Neuronal stem cell (in vitro differentiated cells): ENCODE results near the gene CELF3.
A peak's percentile ranks its signal among the peaks of the same experiment; 100 is the strongest.

Source experiments
- DNase-seq: peaks from one replicate; pipeline ENCODE4 v3.0.0-alpha.2; 2013; ENCODE audit warnings: low spot score
- H2AFZ ChIP-seq: one replicate; pipeline ENCODE4 v1.6.1; 2013; ENCODE audit warnings: mild to moderate bottlenecking, low read length, inconsistent platforms
- H2AK5ac ChIP-seq: 2 replicates; pipeline ENCODE4 v1.6.1; 2013; ENCODE audit warnings: low read depth, mild to moderate bottlenecking, inconsistent platforms, low read length, moderate library complexity, mixed read lengths
- H2BK120ac ChIP-seq: 2 replicates; pipeline ENCODE4 v1.6.1; 2013; ENCODE audit warnings: low read depth, mild to moderate bottlenecking, inconsistent platforms, low read length, moderate library complexity, mixed read lengths
- H2BK12ac ChIP-seq: one replicate; pipeline ENCODE4 v1.6.1; 2013; ENCODE audit warnings: low read length, inconsistent platforms
- H2BK15ac ChIP-seq: 2 replicates; pipeline ENCODE4 v1.6.1; 2013; ENCODE audit warnings: mild to moderate bottlenecking, low read length, inconsistent platforms, mixed read lengths
- H2BK5ac ChIP-seq: one replicate; pipeline ENCODE4 v1.6.1; 2013; ENCODE audit warnings: inconsistent platforms, mild to moderate bottlenecking, low read length, moderate library complexity
- H3K14ac ChIP-seq: one replicate; pipeline ENCODE4 v1.6.1; 2013; ENCODE audit warnings: low read length, inconsistent platforms
- H3K18ac ChIP-seq: 2 replicates; pipeline ENCODE4 v1.6.1; 2013; ENCODE audit warnings: low read length, inconsistent platforms
- H3K23ac ChIP-seq: 2 replicates; pipeline ENCODE4 v1.6.1; 2013; ENCODE audit warnings: low read depth, mild to moderate bottlenecking, mixed read lengths, low read length, inconsistent platforms; ENCODE audit not compliant: poor library complexity
- H3K27ac ChIP-seq: replicated peaks from 3 replicates; pipeline ENCODE4 v1.5.1; 2013; ENCODE audit warnings: low read length, inconsistent platforms
- H3K27me3 ChIP-seq, 3 experiments: 2 replicates each; pipeline ENCODE4 v1.6.1; 2013; ENCODE audit warnings: low read length in 3 of 3, mild to moderate bottlenecking in 2 of 3, inconsistent platforms in 1 of 3, low read depth in 1 of 3, mixed read lengths in 1 of 3, moderate library complexity in 1 of 3; ENCODE audit not compliant: control insufficient read depth in 3 of 3, insufficient read depth in 3 of 3
- H3K36me3 ChIP-seq, 2 donors: replicated peaks in 1 of 2; 2 replicates each; pipeline ENCODE4 v1.6.1; 2013; ENCODE audit warnings: low read length in 2 of 2; ENCODE audit not compliant: control insufficient read depth in 2 of 2, insufficient read depth in 2 of 2
- H3K4ac ChIP-seq: 2 replicates; pipeline ENCODE4 v1.6.1; 2013; ENCODE audit warnings: inconsistent platforms, mild to moderate bottlenecking, low read length, moderate library complexity
- H3K4me1 ChIP-seq, 2 donors: 1 replicate in 1 of 2; 2 replicates in 1 of 2; pipeline ENCODE4 v1.6.1; 2013; ENCODE audit warnings: low read length in 2 of 2, low read depth in 1 of 2; ENCODE audit not compliant: control insufficient read depth in 2 of 2, insufficient read depth in 1 of 2
- H3K4me2 ChIP-seq: one replicate; pipeline ENCODE4 v1.6.1; 2013; ENCODE audit warnings: mild to moderate bottlenecking, low read length, inconsistent platforms; ENCODE audit not compliant: insufficient read depth, poor library complexity, severe bottlenecking
- H3K4me3 ChIP-seq, 2 donors: 2 replicates each; pipeline ENCODE4 v1.5.1; 2013; ENCODE audit warnings: low read length in 2 of 2, mild to moderate bottlenecking in 2 of 2, inconsistent platforms in 1 of 2, moderate library complexity in 1 of 2
- H3K79me1 ChIP-seq: one replicate; pipeline ENCODE4 v1.6.1; 2013; ENCODE audit warnings: low read depth, mild to moderate bottlenecking, inconsistent platforms, low read length, moderate library complexity
- H3K9ac ChIP-seq: one replicate; pipeline ENCODE4 v1.6.1; 2013; ENCODE audit warnings: mild to moderate bottlenecking, low read depth, low read length, inconsistent platforms; ENCODE audit not compliant: poor library complexity
- H3K9me3 ChIP-seq, 2 donors: replicated peaks in 1 of 2; 2 replicates each; pipeline versions ENCODE3 to v1.6.1; 2013; ENCODE audit warnings: low read length in 2 of 2, mild to moderate bottlenecking in 2 of 2, inconsistent platforms in 1 of 2, low read depth in 1 of 2, mixed read lengths in 1 of 2, moderate library complexity in 1 of 2; ENCODE audit not compliant: control insufficient read depth in 2 of 2, insufficient read depth in 1 of 2
- H4K8ac ChIP-seq: one replicate; pipeline ENCODE4 v1.6.1; 2013; ENCODE audit warnings: low read depth, mild to moderate bottlenecking, inconsistent platforms, low read length, moderate library complexity
- H4K91ac ChIP-seq: one replicate; pipeline ENCODE4 v1.6.1; 2013; ENCODE audit warnings: low read length, low read depth, mild to moderate bottlenecking, inconsistent platforms; ENCODE audit not compliant: poor library complexity
- whole genome bisulfite sequencing, 2 donors: extraction: QIAGEN DNeasy Blood & Tissue Kit; methylation state at CpG; one replicate each; pipeline ENCODE4 v1.1.7; 2013; ENCODE audit warnings: missing lambda C conversion rate in 2 of 2, mixed read lengths in 1 of 2; ENCODE audit not compliant: insufficient read length in 2 of 2, insufficient replicate concordance in 1 of 2; ENCODE audit errors: extremely low coverage in 2 of 2; 5-methylcytosine and 5-hydroxymethylcytosine counted together

The CELF3 gene

GRCh38 chr1:151723726-151724370, 7.2 kb upstream of the CELF3 start:
- Histone ChIP-seq H3K14ac (no peak overlapping the region), H2BK12ac (no peak overlapping the region), H3K4me2 (no peak overlapping the region), H2BK5ac (no peak overlapping the region), H2AK5ac (no peak overlapping the region), H3K23ac (no peak overlapping the region), H3K18ac (no peak overlapping the region), H3K79me1 (no peaks in the 10 kb centered on the region), H3K9ac (no peak overlapping the region), H3K4me1 (peaks cover 12 to 17% of the 10 kb centered on the region in 2 donors), H3K9me3 (peaks cover 0 to 5% of the 10 kb centered on the region in 2 donors), H3K27ac (no peak overlapping the region), H3K27me3 (peaks cover 0 to 90% (median 14%) of the 10 kb centered on the region in 3 experiments), H3K36me3 (no peaks in the 10 kb centered on the region), H3K4me3 (no peak overlapping the region), H3K4ac (no peak overlapping the region), H2BK15ac (no peak overlapping the region), H4K91ac (no peak overlapping the region), H4K8ac (no peak overlapping the region), H2BK120ac (no peak overlapping the region), H2AFZ (no peak overlapping the region)
- no CpG with 5 or more reads among the region's 3 CpGs for WGBS, 2 donors
- no peak for DNase-seq

DNA sequence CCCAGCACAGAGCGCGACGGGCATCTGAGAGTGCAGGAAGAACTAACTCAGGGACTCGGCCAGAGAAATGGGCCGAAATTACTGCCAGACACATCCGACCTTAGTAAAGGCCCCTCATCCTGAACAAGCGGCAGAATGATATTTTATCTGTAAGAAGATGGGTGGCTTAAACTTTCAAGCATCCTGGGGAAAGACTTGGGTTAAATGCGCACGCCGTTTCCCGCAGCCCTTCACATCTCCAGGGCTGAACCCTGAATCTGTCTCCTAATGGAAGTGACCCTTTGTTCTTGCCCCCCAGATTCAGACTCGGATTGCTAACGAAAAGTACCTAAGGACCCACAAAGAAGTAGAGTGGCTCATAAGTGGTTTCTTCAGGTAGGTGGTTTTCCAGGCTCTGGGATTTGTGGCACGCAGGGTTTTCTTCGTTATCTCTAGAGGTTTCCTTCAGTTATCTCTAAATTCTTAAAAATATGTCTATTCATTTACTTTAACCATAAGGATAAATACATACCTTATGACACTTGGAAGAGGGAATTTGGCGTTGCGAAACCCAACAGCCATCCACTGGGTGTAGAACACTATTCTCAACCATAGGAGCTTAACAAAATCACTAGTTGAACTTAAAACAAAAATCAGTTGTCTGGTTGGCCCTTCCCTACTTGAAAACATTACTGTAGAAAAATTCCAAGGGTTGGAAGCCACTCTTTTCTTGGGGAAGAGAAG, 5.3 kb upstream of the CELF3 start:
- no peak overlapping the region for H3K18ac ChIP-seq
- peak overlapping the region; percentile 88 for H2AFZ ChIP-seq
- H3K23ac ChIP-seq = no peak overlapping the region
- peaks cover 0 to 5% of the 10 kb centered on the region in 2 donors for H3K9me3 ChIP-seq
- H3K27ac ChIP-seq = no peak overlapping the region
- no peak overlapping the region for H4K91ac ChIP-seq
- H3K9ac ChIP-seq = no peak overlapping the region
- peaks cover 0 to 89% (median 14%) of the 10 kb centered on the region in 3 experiments for H3K27me3 ChIP-seq
- H3K14ac ChIP-seq = no peak overlapping the region
- H2BK15ac ChIP-seq = peak overlapping the region; percentile 6
- peak overlapping the region; percentile 36 to 79 for H3K4me3 ChIP-seq
- no peak for DNase-seq
- no peaks in the 10 kb centered on the region for H3K79me1 ChIP-seq
- H4K8ac ChIP-seq = no peak overlapping the region
- H3K4ac ChIP-seq = no peak overlapping the region
- peaks cover 15 to 20% of the 10 kb centered on the region in 2 donors for H3K4me1 ChIP-seq
- no peak overlapping the region for H2BK120ac ChIP-seq
- H3K4me2 ChIP-seq = peak overlapping the region; percentile 76
- no peak overlapping the region for H2BK12ac ChIP-seq
- no peaks in the 10 kb centered on the region for H3K36me3 ChIP-seq
- no peak overlapping the region for H2AK5ac ChIP-seq
- H2BK5ac ChIP-seq = no peak overlapping the region
- no CpG with 5 or more reads among the region's 17 CpGs for WGBS, 2 donors

DNA sequence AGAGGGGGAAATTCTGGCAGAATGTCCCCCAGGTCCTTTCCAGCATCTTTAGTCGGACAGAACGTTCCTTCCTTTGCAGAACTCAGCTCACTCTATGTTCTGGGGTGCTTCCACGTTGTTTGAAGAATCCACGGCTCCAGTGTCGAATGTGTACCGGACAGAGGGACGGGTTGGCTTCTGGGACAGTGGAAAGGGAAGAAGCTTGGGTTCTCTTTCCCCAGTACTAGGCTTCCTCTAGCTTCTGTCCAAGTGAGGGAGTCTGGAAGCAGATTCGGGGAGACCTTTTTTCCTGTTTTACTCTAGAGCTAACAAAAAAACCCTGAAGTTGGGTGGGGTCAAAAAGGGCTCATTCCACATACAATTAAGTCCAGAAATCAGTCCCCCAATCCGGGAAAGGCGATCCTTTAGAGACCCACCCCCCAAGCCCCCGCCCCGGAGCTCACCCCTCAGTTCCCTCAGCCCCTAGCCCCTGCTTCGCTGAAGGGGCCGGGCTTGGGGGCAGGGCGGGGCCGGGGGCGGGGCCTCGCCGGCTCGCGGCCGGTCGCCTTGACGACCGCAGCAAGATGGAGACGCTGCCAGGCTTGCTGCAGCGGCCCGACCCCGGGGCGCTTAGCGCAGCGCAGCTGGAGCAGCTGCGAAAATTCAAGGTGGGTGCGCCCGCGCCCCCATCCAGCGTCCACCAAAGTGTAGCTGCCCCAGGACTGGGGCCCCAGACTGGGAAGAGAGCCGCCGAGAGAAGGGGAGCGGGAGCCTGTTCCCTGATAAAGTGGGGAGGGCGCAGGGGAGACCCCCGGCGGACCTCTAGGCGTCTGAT, 4.6 kb upstream of the CELF3 start, which contains the start of gene RIIAD1:
Gene RIIAD1, plus strand, starts transcription at position 549 of the 814 bp plus-strand sequence. Its CDS starts 15 bp downstream, at position 564.
- Histone ChIP-seq H3K79me1 (no peaks in the 10 kb centered on the region), H2BK5ac (no peak within 1 kb of the TSS), H3K9me3 (peaks cover 0 to 5% of the 10 kb centered on the region in 2 donors), H4K8ac (no peak within 1 kb of the TSS), H3K4me2 (peak within 1 kb of the TSS; percentile 76), H2BK120ac (no peak within 1 kb of the TSS), H3K4ac (no peak within 1 kb of the TSS), H4K91ac (no peak within 1 kb of the TSS), H2BK12ac (no peak within 1 kb of the TSS), H3K23ac (no peak within 1 kb of the TSS), H3K27ac (no peak within 1 kb of the TSS), H2AK5ac (no peak within 1 kb of the TSS), H2BK15ac (peak within 1 kb of the TSS; percentile 6), H3K9ac (no peak within 1 kb of the TSS), H3K27me3 (peaks cover 0 to 81% (median 14%) of the 10 kb centered on the region in 3 experiments), H3K4me3 (peak within 1 kb of the TSS; percentile 36 to 79), H2AFZ (peak within 1 kb of the TSS; percentile 88), H3K36me3 (no peaks in the 10 kb centered on the region), H3K4me1 (peaks cover 17 to 24% of the 10 kb centered on the region in 2 donors), H3K14ac (no peak within 1 kb of the TSS), H3K18ac (no peak within 1 kb of the TSS)
- peak; percentile 69 for DNase-seq
- no CpG with 5 or more reads among the region's 44 CpGs for WGBS, 2 donors
